Adrenal gland (tissue), 5 donors: ENCODE results near the gene DOCK10.

Source experiments
- CTCF ChIP-seq, 6 experiments: fragments of 450-650 bp in 4 of 6; fragments of 200-600 bp in 2 of 6; sonication (generic) in 1 of 6; IDR thresholded peaks; 1 replicate in 5 of 6; 2 replicates in 1 of 6; pipeline versions ENCODE4 v1.5.1 to v1.8.0; 2016 to 2021; ENCODE audit warnings: antibody characterized with exemption in 6 of 6, mild to moderate bottlenecking in 2 of 6, moderate library complexity in 1 of 6
- POLR2A ChIP-seq, 2 donors: fragments of 450-650 bp; IDR thresholded peaks; one replicate each; pipeline ENCODE4 v1.6.1; 2017; ENCODE audit warnings: antibody characterized with exemption in 2 of 2, mild to moderate bottlenecking in 2 of 2, moderate library complexity in 1 of 2
- donor health status: DM: no; HTN: no; CAD: no.

GRCh38 chr2:224764565-224765236, 277.6 kb downstream of the DOCK10 start:
- no peak for TF ChIP-seq CTCF (IDR thresholded peaks at IDR 0.05)
- no peak for TF ChIP-seq POLR2A (IDR thresholded peaks at IDR 0.05)
